Smooth muscle cell of the brain vasculature (primary cell): ENCODE results near the gene CACNA2D1.

Experiments used
- DNase-seq: peaks from one replicate; pipeline ENCODE4 v3.0.0-alpha.2; 2012; ENCODE audit warnings: low read depth, low spot score

The CACNA2D1 gene

DNA sequence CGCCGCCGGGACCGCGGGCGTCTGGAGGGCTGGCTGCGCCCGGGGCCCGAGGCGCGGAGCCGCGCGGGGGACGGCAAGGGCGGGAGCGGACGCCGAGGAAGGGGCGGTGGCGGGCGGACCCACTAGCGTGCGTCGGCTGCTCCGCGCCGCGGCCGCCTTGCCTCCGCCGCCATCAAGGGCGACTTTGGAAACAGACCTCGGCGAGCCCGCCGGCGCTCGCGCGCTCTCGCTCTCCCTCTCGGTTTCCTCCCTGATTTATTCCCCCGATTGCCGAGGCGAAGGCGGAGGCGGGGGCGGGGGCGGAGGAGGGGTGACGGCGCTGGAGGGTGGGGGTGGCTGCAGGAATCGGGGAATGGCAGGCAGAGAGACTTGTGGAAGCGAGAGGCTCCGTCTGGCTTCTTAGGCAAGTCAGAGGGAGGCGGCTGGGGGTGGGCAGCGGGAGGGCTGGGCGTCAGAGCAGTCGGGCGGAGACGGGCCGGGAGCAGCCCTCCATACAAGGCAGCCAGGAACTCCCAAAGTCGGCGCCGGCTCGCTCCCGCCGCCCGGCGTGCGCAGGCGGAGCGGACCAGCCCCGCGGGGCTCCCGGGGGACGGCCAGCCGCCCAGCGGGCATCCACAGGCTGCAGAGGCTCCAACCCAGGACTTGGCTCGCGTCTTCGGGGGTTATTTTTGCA lies at the start of gene CACNA2D1:
CACNA2D1 (minus strand) TSS at position 231 of the 673 bp plus-strand sequence.
- peak; percentile 46 for DNase-seq

DNA sequence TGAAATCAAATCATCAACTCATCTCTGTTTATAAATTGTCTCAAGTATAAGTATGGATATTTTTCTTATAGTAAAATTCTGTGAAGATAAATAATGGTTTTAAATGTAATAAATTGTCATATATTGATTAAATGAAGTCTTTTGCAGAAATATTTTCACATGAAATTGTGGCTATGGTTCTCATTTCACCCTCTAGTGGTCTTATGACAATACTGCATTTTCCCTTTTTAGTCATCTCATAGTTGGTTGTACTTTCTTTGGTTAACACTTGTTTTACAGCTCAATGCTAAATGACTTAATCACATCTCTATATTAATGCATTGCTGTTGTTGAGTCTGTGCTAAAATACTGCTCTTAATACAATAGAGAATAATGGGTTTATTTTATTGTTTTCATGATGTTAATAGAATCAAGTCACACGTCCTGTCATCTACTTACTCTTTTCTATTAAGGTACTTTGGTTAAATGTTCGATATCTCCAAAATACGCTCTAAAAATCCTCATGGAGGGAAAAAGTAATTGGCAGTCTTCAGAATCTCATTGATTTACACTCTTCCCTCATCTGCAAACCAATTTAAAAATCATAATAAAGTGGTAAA lies 38.0 kb upstream of the CACNA2D1 start:
- DNase-seq: no peak

DNA sequence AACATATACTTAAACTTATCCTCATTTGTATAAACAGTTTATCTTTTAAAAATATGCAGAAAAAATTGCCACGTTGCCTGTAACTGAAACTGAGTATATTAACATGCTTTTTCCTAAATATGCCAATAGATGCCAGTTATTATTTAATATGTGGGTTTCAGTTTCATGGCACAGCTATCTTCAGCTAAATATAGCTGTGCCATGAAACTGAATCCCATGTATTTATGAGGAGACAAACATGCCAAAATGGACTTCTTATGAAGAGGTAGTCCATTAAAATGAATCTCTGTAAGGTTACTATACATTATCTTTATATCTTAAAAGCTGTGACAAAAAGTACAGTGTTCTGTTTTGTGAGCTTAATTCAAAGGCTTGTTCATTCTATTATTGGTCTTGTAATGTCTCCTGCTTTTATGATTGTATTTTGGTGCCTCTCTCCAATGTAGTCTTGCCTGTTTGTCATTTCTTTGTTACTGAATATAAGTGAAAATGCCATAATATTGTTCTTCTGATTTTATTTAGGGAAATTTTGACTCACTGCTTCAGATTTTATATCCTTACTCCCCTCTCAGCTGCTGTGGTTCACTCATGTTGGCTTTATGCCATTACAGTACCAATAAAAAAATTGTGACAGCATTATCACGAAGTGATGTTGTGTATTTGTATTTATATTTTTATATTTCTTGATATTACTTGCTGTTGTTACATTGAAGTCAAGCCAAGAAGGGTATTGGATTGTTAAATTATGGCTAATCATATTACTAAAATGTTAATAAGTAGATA lies 34.3 kb upstream of the CACNA2D1 start:
- DNase-seq: no peak

DNA sequence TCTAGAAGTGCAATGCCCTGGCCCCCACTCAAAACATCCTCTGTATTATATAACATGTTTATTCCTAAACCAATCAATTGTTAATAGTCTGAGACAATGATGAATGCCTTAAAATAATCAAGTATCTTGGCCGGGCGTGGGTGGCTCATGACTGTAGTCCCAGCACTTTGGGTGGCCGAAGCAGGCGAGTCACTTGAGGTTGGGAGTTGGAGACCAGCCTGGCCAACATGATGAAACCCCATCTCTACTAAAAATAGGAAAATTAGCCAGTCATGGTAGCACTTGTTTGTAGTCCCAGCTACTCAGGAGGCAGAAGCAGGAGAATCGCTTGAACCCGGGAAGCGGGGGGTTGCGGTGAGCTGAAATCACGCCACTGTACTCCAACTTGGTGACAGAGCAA lies 29.4 kb upstream of the CACNA2D1 start:
- DNase-seq: no peak

DNA sequence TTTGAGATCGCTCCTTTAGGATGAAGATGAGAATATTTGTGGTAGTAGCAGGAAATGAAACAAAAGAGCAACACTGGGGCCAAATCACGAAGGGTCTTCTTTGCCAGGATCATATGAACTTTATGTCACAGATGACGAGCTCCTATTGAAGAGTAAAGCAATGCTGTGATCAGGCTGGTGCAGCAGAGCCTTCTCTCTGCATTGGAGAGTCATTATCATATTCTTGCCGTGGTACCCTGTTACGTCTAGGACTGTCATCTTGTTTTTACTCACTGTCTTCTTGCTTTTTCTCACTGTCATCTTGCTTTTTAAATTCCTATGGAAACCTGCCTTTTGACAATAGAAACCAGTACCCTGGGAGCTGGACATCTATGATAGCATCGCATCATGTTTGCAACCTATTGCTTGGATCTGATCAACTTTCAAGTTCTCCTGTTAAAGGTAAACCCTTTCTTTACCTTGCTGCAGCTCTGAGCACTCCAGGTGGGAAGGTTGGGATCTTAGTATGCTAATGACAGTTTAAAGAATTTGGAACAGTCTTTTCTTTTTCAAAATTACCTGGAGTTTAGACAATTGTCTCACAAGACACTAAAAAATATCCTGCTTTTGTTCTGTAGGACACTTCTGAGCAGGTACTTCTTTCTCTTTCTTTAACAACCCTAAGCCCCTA lies 27.9 kb upstream of the CACNA2D1 start:
- no peak for DNase-seq

DNA sequence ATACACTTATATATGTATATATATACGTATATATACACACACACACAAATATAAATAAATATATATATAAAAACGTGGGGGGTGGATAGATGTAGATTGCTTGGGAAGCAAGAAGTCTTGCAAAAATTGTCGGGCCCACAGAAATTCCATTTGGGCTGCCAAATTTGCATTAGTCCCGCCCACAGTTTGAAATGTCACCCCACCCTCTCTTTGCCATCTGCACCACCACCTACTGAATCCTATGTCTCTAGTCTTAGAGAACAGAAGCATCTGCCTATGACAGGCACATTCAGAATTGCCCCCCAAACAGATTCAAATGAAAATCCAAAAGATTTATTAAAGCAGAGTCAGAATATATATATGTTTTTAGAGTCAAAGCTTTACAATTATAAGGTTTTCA lies 25.6 kb upstream of the CACNA2D1 start:
- no peak for DNase-seq

DNA sequence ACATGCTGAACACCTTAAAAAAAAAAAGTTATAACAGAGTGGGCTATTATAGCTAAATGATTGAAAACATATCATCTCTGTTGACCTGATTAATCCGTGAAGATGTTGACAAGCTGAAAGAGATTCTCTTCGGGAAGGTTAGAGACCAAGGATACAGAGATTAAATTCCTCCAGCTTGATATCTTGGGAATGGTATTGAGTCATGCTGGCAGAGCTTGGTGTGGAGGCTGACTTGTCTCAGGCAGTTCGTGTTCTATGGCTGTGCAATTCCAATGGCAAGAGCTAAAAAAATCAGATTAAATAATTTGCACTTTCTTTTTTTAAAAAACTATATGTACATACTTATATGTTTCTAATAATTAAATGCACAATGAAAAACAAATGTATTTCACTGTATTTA lies 24.9 kb upstream of the CACNA2D1 start:
- no peak for DNase-seq

DNA sequence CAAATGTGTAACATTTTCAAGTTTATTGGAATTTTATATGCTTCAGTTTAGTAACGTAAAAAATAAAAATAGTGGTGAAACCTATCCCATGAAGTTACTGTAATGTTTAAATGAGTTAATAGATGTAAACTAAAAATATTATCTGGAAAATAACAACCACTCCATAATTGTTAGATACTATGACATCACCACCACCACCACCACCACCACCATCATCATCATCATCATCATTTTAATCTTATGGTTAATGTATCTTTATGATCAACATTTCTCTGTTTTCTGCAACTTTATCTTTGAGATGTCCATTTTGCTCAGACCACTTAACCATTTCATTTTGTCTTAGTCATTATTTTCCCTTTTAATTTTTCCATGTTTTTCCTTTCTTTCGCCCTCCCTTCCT lies 23.4 kb upstream of the CACNA2D1 start:
- no peak for DNase-seq

DNA sequence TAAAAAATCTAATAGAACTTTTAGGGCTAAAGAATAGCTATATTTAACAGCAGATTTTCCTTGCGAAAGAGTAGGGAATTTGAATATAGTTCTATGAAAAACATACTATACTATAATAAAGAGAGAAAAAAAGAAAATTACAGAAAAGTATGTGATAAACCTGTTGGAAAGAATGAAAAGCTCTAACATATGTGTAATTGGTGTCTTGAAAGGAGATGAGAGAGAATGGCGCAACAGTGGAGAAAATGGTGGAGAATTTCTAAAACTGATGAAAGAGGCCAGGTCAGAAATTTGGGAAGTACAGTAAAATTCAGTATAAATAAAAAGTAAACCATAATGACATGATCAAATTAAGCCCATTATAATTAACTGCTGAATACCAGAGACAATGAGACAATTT lies 20.8 kb upstream of the CACNA2D1 start:
- no peak for DNase-seq

DNA sequence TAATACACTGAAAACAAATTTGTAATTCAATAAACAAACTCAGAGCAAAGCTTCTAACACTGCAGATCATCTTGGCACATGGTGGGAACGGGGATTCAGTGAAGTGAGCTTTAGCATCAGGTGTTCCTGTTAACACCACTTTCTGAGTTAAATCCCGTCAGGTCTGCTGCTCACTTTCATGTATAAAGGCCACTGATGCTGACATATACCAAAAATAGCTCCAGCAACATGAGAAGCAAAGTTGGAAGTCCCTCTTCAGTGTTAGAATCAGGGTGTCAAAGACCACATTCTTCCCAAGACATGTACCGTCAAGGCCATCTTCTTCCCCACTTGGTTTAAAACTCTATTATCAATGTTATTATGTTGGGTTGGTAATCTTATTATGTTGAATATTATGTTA lies 11.7 kb upstream of the CACNA2D1 start:
- no peak for DNase-seq

DNA sequence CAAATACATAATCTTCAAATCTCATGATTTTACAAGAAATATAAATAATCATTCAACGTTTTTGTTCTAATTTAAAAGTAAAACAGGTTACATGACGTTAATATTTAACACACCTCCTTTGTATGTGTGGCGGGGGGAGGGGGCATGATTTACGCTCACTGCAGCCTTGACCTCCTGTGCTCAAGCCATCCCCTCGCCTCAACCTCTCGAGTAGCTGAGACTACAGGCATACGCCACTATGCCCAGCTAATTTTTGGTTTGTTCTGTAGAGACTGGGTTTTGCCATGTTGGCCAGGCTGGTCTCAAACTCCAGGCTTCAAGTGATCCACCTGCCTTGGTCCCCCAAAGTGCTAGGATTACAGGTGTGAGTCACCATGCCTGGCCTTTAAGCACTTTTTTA lies 7.2 kb upstream of the CACNA2D1 start:
- no peak for DNase-seq

DNA sequence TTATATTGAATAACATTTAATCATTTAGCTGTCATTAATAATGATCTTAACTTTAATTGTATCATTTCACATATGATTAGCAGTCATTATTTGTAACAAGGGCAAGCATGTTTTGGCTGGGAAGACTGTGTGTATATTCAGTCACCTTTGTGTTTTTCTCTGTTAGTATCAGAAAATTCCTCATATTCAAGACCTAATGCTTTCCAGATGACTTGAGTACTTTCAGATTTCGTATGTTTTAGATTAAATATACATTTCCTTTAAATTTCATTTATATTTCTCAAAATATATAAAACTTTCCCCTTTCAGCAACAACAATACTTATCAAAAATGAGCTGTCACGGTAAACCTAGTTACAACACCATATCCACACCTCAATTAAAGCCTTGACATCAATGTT lies 6.3 kb upstream of the CACNA2D1 start:
- no peak for DNase-seq

DNA sequence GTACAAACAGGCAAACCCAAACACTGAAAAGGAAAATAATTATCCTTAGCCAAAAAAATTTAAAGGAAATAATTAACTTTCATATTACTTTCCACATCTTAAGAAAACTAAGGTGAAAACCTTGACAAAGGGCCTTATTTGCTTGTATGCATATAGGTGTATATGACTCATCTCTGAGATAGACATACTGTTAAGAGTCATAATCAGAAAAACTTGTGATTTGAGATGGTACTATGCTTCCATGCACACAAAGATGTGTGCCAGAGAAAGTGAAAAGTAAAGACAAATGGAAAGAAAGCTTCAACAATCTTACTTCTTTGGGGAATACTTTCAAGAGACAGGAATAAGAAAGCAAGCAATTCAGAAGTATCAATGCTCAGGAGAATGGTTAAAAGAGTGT lies 3.3 kb upstream of the CACNA2D1 start:
- DNase-seq: no peak

DNA sequence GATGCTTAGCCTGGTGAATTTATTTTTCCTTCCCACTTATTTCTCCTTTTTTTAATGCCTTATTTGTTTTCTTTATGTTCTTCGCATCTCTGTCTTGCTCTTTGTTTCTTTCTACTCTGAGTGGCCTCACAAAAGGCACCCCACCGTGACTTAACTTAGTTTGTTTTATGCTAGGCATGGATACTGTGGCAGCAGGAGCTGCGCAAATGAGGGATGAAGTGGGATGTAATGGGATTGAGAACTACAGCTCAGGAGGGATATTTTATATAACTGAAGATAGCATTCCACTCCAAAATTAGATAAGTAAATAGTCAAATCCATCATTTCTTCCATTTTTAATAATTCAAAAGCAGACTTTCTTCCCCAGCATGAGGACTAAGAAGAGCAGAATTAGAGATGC lies 1.7 kb upstream of the CACNA2D1 start:
- DNase-seq: no peak

DNA sequence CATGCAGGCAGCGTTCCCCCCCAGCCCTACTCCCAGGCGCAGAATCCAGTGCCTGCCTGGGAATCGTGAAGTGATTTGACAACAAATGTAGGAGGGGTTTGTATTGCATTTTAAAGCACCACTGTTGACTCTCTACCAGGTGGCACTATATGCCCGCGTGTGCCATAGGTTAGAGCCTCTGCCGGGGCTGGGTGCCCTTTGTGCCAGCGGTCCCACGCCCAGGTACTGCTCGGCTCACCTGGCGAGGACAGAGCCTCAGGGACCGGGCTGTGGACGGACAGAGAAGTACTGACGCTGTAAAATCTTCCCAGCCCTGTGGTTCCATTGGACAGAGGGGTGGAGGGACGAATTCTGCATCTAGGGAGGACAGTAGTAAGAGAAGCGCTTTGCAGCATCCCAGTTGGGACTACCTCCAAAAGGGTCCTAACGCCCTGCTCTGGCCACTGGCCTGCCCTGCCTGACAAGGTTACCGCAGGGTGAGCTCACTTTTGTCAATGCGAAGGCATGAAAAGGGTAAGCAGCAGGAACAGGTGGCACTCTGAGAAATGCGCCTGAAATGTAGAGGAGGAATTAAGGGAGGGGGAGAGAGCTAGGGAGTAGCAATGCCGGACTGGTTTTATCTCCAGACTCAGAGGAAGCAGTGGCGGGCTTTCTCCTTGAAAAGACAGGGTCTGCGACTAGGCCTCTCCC lies 788 bp upstream of the CACNA2D1 start:
- DNase-seq: peak; percentile 26

DNA sequence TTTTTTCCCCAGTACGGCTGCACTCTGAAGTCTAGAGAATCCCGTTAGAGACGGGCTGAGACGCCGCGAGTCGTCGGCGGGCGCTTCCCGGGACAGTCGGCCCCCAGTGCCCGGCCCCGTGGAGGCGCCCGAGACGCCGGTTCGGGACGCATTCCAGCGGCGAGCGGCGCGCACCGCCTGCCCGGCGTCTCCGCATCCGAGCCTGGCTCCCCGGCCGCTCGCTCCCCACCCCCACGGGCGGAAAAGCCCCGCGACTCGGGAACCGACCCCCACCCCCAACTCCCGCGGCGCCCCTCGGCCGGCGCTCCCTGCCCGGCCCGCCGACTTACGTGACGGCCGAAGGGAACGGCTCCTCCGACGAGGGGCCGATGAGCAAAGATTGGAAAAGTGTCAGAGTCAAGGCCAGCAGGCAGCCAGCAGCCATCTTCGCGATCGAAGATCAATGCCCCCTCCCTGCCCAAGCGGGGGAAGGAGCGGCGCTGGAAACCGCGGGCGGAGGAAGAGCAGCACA lies 486 bp downstream of the CACNA2D1 start:
- peak; percentile 7 for DNase-seq

DNA sequence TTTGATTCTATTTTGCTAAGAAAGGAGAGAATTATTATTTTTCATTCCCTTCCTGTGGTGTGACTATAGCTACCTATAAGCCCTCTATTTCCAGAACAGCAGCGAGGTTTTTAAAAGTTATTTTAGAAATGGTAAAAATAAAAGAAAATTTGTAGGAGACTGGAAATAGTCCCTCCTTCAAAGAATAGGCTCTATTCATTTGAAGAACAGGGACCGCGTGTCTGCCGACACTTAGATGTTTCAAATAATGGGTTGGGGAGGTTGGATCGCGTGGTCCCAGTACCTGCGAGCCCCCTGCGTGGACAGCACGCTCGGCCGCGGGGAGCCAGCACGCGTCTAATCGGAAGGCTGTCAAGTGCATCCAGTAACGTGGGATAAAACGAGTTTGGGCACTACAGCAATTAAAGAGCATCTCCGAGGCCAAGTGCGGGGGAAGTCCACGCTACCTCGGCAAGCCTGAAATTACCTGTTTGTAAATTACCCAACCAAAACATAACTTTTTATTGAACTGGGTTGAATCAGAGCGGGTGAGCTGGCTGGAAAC lies 1.0 kb downstream of the CACNA2D1 start:
- DNase-seq: peak; percentile 1

DNA sequence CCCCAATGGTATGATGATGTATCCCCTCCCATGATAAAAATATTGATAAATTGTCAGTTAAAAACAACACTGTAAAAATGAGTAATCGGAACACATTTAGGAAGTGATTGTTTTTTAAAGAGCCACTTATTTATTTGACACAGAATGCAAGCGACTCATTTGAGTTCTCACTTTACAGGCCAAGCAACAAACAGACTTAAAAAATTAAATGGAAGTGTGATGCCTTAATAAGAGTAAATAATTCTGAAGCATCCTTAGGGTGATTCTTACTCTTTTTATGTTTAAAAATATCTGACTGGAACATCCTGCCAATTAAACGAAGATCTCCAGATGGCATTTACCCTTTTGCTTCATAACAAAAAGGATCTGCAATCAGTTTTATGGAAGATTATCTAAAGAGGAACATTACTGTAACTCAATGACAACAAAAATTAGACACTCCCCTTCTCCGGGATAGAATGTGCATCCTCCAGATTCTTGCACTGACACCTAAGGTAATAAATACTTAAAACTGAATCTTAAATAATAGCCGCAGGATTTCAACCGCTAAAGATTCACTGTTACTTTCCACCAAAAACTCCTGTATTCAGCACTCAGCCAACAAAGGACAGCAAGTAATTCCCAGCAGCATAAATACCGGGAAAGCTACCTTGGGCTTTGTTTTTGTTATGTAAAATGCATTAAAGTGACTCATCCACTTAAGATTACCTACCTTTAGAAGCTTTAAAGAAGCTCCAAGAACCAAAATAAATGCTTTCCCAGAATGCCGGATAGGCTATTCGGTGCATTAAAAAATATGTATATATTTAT lies 1.7 kb downstream of the CACNA2D1 start:
- DNase-seq: no peak

DNA sequence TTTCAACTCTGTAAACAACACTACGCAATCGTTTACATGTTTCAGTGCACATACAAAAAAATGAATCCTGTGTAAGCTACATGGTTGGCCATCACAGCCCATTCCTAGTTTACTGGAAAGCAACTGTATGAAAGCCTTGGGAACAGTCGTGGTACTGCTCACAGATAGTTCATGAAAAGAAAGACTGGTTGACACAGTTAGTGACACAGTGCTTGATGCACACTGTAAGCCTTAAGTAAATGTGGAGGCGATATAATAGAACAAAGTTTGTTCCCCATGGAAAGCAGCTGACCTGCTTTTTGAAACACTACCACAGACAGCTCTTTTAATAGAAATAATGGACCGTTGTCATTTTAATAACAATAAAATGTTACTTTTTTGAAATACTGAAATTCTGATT lies 5.1 kb downstream of the CACNA2D1 start:
- no peak for DNase-seq

DNA sequence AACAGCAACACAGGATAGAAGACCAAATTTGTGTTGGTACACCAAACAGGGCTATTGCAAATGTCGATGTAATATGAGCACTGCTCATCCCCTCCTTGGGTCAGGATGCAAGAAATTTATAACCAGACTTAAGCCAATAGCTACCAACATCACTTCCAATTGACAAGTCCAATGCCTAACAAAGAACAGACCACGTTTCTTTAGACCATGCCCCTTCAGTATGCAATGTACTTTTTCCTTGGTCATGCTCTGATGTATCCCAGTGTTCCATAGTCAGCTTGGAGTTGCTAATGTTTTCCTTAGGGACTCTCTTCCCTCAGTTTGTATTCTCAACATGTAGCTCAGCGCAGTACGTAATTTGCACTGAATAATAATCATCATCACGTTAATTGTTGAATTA lies 7.8 kb downstream of the CACNA2D1 start:
- no peak for DNase-seq
